Measurements from ENCODE around the gene ACADVL.
A peak's percentile ranks its signal among the peaks of the same experiment; 100 is the strongest.

ACADVL gene

GRCh38 chr17:7228920-7229319, 9.2 kb downstream of the ACADVL start:
- Histone ChIP-seq H3K4me3 (IDR thresholded peaks at IDR 0.05; ENCODE audit: insufficient read depth, low read depth, low read length) (no peak overlapping the region), H3K4me2 (no peak overlapping the region), H3K79me2 (ENCODE audit: insufficient read depth, low read depth) (no peaks in the 10 kb centered on the region), H4K20me1 (ENCODE audit: insufficient read depth) (no peaks in the 10 kb centered on the region), H3K9ac (no peak overlapping the region), H2AFZ (ENCODE audit: low read depth) (no peak overlapping the region), H3K4me1 (ENCODE audit: low read depth, poor library complexity, severe bottlenecking) (no peaks in the 10 kb centered on the region), H3K27ac (no peak overlapping the region), H3K27me3 (ENCODE audit: insufficient read depth, low read depth) (no peaks in the 10 kb centered on the region), H3K36me3 (ENCODE audit: insufficient read depth) (no peaks in the 10 kb centered on the region)
- TF ChIP-seq CTCF (conservative IDR thresholded peaks at IDR 0.05; ENCODE audit: low read depth, low read length) = no peak

- Histone ChIP-seq H3K27me3 (ENCODE audit: insufficient read depth, low read depth) (no peaks in the 10 kb centered on the region), H3K4me1 (ENCODE audit: low read depth, poor library complexity, severe bottlenecking) (no peaks in the 10 kb centered on the region), H3K36me3 (ENCODE audit: insufficient read depth) (no peaks in the 10 kb centered on the region), H3K27ac (no peak overlapping the region), H3K79me2 (ENCODE audit: insufficient read depth, low read depth) (no peaks in the 10 kb centered on the region), H2AFZ (ENCODE audit: low read depth) (no peak overlapping the region), H3K4me2 (no peak overlapping the region), H3K9ac (no peak overlapping the region), H4K20me1 (ENCODE audit: insufficient read depth) (no peaks in the 10 kb centered on the region), H3K4me3 (IDR thresholded peaks at IDR 0.05; ENCODE audit: insufficient read depth, low read depth, low read length) (no peak overlapping the region)
- no peak for TF ChIP-seq CTCF (conservative IDR thresholded peaks at IDR 0.05; ENCODE audit: low read depth, low read length)
Observed at GRCh38 chr17:7229504-7229903, 9.8 kb downstream of the ACADVL start.

- Histone ChIP-seq H2AFZ (ENCODE audit: low read depth) (no peak overlapping the region), H3K4me2 (no peak overlapping the region), H3K79me2 (ENCODE audit: insufficient read depth, low read depth) (no peaks in the 10 kb centered on the region), H3K4me3 (IDR thresholded peaks at IDR 0.05; ENCODE audit: insufficient read depth, low read depth, low read length) (no peak overlapping the region), H3K9ac (no peak overlapping the region), H3K36me3 (ENCODE audit: insufficient read depth) (no peaks in the 10 kb centered on the region), H3K27ac (no peak overlapping the region), H3K4me1 (ENCODE audit: low read depth, poor library complexity, severe bottlenecking) (no peaks in the 10 kb centered on the region), H4K20me1 (ENCODE audit: insufficient read depth) (no peaks in the 10 kb centered on the region), H3K27me3 (ENCODE audit: insufficient read depth, low read depth) (no peaks in the 10 kb centered on the region)
- no peak for TF ChIP-seq CTCF (conservative IDR thresholded peaks at IDR 0.05; ENCODE audit: low read depth, low read length)
Observed at GRCh38 chr17:7232114-7232513, 12.4 kb downstream of the ACADVL start.

- Histone ChIP-seq H3K9ac (peak overlapping the region; percentile 15; the same call in 1 of the 2 replicates), H3K79me2 (ENCODE audit: insufficient read depth, low read depth) (no peaks in the 10 kb centered on the region), H3K36me3 (ENCODE audit: insufficient read depth) (no peaks in the 10 kb centered on the region), H3K27ac (no peak overlapping the region), H3K4me2 (no peak overlapping the region; the same call in 1 of the 2 replicates), H3K4me3 (IDR thresholded peaks at IDR 0.05; ENCODE audit: insufficient read depth, low read depth, low read length) (no peak overlapping the region), H4K20me1 (ENCODE audit: insufficient read depth) (no peaks in the 10 kb centered on the region), H3K27me3 (ENCODE audit: insufficient read depth, low read depth) (no peaks in the 10 kb centered on the region), H2AFZ (ENCODE audit: low read depth) (no peak overlapping the region), H3K4me1 (ENCODE audit: low read depth, poor library complexity, severe bottlenecking) (no peaks in the 10 kb centered on the region)
- no peak for TF ChIP-seq CTCF (conservative IDR thresholded peaks at IDR 0.05; ENCODE audit: low read depth, low read length)
Observed at GRCh38 chr17:7233701-7234082, 14.0 kb downstream of the ACADVL start.
